Renal cortical epithelial cell (primary cell): ENCODE results near the gene ADRM1. TPM values are rescaled to one million over a fixed set of nuclear protein-coding genes. Genes with fewer than 3 reads are reported as not detected.

Source experiments
- DNase-seq: peaks from one replicate; pipeline ENCODE4 v3.0.0-alpha.2; 2011; ENCODE audit warnings: low read depth
- total RNA-seq: library from RNA; depleted of rRNA; stranded (reverse); fragments of >200 nt; gene quantifications from 2 replicates; pipeline ENCODE4 v1.2.3, GENCODE V29; 2014

ADRM1 gene
- total RNA-seq, 1 donor from 2014 or later: 85.2 TPM

DNA sequence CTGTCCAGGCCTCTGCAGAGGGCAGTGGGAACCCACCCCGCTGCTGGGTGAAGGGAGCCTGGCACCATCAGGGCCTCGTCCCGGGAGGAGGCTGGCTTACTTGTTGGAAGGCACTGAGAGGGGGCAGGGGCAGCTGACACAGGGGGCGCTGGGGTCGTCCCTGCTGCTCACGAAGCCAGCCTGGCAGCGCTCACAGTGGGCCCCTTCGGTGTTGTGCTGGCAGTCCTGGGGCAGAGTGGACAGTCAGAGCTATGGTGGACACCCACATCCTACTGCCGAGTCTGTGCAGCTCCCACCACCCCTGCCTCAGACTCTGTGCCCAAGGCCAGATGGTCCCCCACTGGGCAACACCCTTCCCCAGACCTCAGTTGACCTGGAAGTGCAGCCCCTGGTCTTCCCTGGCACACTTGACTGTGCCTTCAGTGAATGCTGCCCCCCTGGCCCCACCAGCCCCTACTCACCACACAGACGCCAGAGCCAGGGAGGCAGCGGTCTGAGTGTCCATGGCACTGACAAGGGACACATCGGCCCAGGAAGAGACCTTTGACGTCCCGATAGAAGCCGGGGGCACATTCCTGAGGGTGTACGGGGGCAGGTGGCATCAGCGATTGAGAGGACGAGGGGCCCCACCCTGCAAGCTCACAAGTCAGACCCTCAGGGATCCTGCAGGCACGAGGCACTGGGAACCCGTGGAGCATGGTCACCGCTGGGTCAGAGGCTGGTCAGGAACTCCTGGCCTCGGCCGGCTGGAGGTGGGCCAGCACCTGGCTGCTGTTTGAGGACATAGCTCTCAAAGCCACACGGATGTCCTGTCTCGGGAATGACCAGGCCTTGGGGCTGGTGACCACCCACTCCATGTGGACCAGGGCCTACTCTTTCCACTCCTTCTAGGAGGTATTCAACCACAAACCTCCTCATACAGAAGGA is 21.4 kb downstream of the ADRM1 start:
- no peak for DNase-seq

DNA sequence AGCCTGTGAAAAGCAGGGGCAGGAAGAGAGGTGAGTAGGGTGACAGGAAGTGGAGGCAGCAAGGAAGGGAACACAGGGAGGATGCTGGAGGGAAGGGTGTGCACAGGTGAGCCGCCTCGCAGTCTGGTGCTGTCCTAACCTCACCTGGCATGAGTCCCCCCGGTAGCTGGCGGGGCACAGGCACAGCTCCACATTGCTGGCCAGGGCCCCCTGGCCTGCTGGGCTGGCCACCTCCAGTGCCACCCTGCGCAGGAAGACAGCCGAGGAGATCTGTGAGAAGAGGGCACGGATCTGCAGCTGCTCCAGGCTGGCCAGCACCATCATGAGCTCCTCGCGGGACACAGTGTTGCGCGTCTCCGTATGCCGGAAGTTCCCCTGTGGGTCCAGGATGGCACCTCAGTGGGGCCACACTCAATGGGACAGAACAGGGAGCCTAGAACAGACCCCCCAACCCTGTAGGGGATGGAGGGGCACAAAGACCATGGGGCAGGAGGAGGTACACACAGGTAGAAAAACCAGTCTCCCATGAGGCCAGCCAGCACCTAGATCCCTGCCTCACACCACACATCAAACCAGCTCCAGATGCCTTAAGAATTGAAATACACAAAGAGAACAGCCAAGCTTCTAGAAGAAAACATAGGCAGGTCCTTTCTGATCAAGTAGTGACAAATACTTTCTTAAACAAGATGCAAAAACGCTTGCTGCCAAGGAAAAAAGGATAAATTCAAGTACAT is 22.5 kb downstream of the ADRM1 start:
- DNase-seq: no peak

DNA sequence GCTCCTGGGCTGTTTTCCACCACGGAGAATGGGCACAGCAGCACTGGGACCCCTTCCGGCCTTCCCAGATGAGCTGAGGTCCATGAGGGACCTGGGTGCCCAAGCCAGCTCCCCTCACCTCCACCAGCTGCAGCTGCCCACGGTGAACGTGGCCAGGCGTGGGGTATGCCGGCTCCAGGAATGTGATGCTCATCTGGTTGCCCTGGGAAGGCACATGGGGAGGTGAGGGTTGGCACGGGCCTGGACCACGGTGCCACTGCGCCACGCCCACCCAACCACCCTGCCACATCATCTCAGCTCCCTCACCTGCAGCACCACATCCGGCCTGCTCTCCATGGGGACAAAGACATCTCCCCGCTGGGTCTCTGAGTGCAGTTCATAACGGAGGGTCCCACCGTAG is 23.8 kb downstream of the ADRM1 start:
- DNase-seq: no peak

DNA sequence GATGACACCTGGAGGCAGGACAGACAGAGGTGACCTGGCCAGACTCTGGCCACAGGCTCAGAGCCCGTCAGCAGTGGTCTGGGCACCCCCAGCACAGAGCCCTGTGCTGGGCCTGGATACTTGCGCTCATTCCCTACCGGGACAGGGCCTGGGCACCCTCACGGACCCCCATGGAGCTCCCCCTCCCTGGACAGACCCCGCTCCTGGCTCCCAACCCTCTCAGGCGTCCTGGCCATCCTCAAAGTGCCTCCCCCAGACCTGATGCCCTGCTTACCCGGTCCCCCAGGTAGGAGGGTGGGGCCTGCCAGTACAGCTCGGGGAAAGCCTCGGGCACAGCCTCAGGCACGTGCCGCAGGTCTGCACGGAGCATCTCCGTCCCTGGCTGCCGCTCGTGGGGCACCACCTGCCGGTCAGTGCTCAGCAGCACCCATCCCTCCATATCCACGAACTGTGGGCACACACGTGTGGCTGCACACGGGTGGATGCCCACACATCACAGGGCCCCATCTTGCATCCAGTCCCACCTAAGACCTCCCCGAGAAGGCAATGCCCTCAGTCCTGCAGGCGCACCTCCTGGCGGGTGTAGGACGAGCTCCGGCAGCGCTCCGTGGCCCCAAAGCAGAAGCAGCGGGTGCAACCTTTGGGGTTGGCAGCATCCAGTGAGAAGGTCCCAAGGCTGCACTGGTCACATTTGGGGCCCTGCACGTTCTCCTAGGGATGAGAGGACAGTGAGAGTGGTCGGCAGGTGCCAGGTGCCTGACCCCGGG is 24.3 kb downstream of the ADRM1 start:
- DNase-seq: no peak

DNA sequence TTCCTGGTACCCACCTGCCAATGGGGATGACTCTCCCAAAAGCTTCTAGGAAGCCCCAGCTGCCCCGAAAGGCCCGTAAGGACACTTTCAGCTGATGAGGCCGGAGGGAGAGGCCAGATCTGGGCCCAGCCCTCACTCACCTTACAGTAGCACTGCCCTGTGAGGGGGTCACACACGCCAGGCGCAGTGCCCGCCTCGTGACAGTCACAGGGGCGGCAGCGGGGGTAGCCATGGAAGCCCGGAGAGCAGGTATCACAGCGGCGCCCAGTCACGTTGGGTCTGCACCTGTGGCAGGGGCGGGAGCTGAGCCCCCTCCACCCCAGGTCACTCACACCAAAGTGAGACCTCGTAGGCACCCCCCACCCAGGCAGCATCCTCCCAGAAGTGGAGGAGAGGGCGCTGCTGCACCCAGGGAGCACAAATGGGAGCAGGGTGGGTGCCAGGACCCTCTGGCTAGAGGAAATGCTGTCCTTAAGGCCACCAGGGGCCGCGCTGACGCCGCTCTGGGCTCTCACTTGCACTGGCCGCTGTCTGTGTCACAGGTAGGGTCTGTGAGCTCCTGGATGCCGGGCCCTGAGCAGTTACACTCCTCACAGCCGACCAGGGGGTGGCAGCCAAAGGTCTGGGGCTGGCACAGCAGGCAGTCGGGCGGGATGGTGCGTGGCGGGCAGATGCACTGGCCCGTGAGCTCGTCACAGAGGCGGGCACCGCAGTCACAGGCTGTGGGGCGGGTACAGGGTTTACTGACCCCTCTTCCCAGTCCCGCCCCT is 25.1 kb downstream of the ADRM1 start:
- no peak for DNase-seq

DNA sequence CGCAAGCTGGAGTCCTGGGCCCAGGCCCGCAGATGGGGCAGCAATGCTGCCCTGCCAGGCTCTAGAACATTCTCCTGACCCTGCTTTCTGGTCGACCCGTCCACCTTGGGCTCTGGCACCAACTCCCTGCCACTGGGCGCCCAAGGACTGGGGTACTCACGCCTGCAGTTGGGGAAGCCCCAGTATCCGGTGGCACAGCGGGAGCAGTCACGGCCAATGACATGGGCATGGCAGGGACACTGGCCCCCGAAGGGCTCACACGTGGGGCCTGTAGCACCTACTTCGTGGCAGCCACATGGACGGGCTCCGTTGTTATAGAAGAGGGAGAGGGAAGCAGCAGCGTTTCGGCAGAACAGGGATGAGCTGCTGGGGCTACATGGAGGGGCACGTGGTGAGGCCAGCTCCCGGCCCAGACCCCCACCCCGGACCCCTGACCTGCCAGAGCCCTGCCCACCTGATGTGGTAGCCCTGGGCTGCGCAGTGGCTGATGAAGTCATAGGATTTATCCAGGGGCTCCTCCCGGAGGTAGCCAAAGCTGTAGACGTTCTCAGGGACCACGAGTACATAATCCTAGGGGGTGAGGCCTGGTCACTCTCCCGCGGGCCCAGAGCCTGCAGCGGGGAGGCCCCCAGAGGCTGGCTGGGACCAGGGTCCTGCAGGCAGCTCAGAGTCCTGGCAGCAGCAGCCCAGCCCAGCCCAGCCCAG is 26.0 kb downstream of the ADRM1 start:
- DNase-seq: no peak

DNA sequence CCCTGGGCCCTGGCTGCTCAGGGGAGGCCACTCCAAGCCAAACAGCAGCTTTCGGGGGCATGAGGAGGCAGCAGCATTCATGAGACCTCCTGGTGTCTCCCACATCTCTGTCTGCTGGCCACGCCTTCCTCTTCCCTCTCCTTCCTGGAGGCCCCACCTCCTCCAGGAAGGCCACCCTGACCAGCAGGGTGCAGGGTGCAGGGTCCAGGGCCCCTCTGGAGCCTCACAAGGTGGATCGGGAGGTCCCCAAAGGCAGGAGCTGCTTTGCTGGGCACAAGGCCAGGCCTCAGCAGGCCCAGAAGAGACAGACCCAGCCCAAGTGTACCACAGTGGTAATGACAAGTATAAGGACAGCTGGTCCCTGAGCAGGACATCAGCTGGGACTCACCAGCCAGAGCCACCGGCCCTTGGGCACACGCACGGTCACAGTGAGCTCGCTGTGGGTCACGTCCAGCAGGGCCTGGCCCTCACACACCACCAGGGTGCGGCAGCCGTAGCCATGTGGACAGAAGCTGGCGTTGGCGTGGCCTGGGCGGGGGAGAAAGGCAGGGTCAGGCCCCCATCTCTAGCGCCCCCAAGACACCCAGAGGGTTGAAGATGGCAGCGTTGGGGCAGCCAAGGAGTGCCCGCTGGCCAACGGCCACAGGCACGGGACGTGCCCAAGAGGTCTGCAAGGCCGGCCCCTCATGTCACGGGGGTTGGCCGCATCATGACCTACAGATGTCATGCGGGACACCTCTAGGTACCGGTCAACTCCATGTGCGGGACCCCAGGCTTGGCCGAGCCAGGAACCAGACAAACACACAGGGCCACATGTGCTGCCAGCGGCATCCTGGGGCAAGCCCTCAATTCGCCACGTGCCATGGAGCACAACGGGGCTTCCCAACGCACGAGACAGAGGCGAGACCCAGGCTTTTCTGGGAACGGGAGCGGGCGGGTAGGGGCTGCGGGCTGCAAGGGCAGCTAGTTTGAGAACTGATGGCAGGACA is 26.9 kb downstream of the ADRM1 start:
- DNase-seq: no peak

DNA sequence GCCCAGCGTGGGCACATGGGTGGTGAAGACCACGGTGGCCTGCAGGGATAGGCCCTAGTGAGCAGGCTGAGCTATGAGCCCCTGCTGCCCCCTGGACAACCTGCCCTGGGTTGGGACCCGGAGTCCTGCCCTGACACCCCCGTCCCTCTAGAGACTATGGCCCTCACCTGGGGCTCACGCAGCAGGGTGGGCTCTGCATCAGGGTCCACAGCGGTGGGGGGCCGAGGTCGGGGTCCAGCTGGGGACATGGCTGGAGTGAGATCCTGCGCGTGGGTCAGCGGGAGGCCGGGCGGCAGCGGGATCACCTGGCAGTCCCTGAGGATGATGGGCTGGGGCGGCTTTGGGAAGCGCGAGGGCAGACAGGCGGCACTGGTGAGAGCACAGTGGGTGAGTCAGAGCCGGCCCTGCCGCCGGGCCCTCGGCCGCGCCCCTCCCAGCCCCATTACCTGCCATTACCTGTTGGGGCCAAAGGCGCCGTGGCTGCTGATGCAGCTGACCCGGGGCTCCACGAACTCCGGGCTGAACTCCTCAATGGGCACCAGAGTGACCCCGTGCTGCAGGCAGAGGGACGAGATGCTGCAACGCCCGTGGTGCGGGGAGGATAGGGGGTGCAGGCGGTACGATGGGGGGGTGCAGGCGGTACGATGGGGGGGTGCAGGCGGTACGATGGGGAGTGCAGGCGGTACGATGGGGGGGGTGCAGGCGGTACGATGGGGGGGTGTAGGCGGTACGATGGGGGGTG is 27.9 kb downstream of the ADRM1 start:
- DNase-seq: no peak

DNA sequence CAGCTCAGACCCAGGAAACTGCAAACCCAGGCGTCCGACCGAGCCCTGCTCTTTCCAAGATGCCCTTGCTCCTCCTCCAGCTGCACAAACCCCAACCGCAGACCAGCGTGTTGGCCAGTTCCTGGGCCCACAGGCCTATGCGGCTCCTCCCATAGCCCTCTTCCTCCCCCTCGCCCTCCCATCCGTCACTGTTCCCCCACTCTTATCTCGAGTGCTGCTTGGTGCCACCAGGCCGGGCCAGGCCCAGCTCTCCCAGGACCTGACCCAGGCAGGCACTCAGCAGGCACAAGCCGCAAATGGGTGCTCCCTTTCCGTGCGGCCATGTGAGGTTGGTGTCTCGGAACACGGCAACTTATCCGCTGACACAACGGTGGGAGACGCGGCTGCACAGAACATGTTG is 28.6 kb downstream of the ADRM1 start:
- no peak for DNase-seq

DNA sequence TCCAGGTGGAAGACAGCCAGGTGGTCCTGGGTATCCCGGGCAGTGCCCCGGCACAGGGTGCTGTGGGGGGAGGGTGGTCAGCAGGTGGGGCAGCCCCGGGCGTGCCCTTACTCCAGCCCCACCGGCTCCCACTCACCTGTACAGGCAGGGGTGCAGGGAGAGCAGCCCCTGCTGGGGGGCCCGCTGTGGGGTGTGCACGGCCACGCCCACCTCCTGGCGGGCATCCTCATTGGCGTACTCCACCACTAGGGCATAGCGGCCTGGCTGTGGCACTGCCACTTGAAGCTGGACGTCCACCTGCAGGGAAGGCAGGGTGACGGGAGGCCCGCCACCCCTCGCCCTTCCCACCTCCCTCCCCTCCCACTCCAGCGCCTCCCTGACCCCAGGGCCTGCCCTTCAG is 29.6 kb downstream of the ADRM1 start:
- DNase-seq: no peak

DNA sequence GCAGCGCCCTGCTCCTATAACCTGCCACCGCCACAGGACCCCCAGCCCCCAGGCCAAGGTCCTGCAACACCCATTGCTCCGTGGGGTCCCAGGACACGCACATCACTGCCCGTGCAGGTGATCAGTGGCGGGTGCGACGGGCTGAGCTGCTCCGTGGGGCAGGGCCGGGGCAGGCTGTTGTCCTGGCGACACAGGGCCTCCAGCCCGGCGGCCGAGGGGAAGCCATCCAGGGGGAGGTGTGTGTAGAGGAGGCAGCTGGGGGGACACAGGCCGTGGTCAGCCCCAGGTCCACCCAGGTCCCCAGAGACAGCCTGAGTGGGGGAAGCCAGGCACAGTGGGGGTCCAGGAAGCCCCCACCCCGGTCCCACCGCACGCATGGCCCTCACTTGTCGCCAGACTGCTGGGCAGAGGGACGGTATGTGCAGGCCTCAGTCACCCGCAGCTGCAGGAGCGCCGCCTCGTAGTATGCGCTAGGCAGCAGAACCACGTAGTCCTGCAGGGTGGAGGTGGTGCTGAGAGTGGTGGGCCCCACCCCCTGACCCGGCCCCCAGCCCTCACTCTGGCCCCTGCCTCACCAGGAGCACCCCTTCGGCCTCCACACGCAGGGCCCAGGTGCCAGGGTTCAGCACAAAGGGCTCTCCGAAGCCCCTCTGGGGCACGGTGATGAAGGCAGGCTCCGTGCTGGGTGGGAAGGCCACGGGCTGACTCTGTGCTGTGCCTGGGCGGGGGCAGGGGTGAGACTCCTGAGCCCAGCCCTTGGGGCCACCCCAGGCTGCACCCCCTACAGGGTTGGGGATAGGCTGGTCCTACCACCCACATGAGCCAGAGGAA is 30.4 kb downstream of the ADRM1 start:
- DNase-seq: no peak

DNA sequence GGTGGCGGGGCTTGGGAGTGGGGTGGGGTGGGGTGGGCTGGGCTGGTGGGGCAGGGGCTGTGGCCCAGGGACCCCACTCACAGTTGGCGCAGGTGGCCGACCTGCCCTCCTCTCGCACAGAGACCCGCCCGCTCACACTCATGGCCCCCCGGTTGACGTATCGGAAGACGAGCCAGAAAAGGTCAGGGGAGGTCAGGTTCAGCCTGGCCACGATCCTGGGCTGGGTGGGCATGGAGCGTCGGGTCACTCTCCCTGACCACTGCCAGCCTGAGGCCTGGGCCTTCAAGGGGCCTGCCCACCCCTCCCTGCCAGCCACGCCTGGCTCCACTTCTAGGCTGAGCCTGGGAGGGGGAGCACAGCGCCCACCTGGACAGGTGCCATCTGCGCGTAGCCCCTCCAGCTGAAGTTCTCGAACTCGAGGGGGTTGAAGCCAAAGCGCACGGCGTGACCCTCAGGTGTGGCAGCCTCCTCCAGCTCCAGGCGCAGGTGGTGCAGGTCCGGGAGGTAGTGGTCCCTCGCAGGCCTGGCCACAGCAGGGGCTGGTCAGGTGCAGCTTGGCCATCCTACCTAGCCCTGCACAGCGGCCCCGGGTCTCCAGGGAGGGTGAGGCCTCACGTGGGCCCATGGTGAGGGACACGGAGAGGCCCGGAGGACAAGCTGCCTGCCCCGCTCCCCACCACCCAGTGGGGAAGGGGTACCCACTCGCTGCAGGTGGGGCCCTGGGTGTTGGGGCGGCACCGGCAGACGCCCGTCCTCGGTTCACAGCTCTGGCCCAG is 31.2 kb downstream of the ADRM1 start:
- DNase-seq: no peak

DNA sequence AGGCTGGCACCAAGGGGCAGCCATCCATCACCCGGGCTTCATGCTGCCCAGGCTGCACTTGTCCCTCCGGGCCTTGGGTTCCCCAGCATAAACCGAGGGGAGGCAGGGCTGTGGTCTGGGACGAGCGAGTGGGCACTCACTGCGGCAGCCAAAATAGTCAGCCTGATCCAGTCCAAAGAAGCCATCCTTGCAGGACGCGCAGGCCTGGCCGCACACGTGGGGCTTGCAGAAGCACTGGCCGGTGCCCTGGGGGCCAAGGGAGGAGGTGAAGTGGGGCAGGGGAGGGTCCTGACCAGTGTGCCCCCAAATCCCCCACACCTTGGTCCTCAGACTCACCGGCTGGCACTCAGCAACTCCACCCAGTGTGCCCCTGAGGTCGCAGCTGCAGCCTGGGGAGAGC is 32.1 kb downstream of the ADRM1 start:
- DNase-seq: no peak

DNA sequence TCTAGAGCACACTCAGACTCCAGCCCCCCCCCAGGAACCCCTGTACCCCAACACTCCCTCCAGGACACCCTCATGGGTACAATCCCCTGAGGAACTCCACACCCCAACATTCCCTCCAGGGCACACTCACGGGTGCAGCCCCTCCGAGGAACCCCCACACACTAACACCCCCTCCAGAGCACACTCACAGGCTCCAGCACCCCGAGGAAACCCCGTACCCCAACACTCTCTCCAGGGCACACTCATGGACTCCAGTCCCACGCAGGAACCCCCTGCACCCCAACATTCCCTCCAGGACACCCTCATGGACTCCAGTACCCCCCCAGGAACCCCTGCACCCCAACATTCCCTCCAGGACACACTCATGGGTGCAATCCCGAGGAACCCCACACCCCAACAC is 32.7 kb downstream of the ADRM1 start:
- no peak for DNase-seq

DNA sequence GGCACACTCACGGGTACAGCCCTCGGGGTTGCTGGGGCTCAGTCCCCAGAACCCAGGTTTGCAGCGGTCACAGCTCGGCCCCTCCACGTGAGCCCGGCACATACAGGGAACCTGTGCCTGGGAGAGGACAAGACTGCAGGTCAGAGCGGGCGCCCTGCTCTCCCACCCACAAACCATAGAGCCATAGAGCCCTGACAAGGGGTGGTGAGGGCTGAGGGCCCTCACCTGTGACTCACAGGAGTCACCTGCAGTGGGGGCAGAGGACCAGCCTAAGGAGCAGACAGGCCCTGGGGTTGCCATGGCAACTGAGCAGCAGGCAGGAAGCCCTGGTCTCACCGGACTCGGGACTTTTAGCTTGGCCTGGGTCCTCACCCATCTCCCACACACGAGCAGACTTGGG is 33.5 kb downstream of the ADRM1 start:
- no peak for DNase-seq

DNA sequence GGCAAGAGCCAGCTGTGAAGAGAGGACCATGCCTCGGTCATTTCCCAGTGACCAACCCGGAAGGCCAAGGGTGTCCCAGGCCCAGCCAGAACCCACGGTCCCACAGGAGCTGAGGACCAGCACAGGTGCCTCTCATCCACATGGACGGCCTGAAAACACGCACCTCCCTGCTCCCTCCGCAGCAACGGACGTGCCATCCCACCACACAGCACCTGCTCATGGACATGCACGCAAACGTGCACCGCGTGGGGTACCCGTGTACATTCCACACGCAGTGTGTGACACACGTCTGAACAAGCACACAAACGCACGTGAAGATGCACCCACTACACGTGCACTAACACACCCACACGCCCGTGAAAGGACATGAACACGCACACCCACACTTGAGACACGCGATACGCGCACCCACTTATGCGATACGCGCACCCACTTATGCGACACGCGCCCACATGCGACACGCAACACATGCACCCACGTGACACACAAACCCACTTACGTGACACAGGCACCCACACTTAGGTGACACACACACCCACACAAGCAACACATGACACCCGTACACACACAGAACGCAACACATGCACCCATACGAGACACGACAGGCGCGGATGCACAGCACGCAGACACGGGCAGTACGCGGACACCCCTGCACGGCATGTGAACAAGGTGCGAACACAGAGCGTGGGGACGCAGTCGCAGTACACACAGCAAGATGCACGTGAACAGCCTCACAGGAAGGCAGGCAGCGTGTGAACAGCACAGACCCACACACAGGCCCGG is 34.2 kb downstream of the ADRM1 start:
- no peak for DNase-seq
